ENCODE results near the gene CCDC148.
"Not testable (repeated sequence)": the region's sequence is repeated elsewhere in the genome, so short reads cannot be mapped to it uniquely, and the experiment has no call there.

Gene CCDC148

GRCh38 chr2:158357699-158358098 is 98.9 kb downstream of the CCDC148 start:
- H3K27me3 ChIP-seq (replicated peaks), result no peaks in the 10 kb centered on the region
- no peak overlapping the region for H3K27ac ChIP-seq
- in situ Hi-C loops (cut with HindIII; ENCODE audit: low pct_ligation_motif_present, low sequenced_read_pairs), result no loop called here
- TF ChIP-seq, protein P1, sequence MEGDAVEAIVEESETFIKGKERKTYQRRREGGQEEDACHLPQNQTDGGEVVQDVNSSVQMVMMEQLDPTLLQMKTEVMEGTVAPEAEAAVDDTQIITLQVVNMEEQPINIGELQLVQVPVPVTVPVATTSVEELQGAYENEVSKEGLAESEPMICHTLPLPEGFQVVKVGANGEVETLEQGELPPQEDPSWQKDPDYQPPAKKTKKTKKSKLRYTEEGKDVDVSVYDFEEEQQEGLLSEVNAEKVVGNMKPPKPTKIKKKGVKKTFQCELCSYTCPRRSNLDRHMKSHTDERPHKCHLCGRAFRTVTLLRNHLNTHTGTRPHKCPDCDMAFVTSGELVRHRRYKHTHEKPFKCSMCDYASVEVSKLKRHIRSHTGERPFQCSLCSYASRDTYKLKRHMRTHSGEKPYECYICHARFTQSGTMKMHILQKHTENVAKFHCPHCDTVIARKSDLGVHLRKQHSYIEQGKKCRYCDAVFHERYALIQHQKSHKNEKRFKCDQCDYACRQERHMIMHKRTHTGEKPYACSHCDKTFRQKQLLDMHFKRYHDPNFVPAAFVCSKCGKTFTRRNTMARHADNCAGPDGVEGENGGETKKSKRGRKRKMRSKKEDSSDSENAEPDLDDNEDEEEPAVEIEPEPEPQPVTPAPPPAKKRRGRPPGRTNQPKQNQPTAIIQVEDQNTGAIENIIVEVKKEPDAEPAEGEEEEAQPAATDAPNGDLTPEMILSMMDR (IDR thresholded peaks at IDR 0.05; ENCODE audit: low read depth, low read length, missing control alignments), result no peak
- H3K36me3 ChIP-seq (replicated peaks), result no peaks in the 10 kb centered on the region
- DNase-seq, result no peak
- H3K4me3 ChIP-seq (ENCODE audit: low read depth, low read length), result no peak overlapping the region

GRCh38 chr2:158357122-158357521 is 99.4 kb downstream of the CCDC148 start:
- no peak overlapping the region for H3K4me3 ChIP-seq (ENCODE audit: low read depth, low read length)
- no peaks in the 10 kb centered on the region for H3K27me3 ChIP-seq (replicated peaks)
- in situ Hi-C loops (cut with HindIII; ENCODE audit: low pct_ligation_motif_present, low sequenced_read_pairs), result no loop called here
- TF ChIP-seq, protein P1 (IDR thresholded peaks at IDR 0.05; ENCODE audit: low read depth, low read length, missing control alignments), result no peak
- H3K36me3 ChIP-seq (replicated peaks), result no peaks in the 10 kb centered on the region
- no peak for DNase-seq
- no peak overlapping the region for H3K27ac ChIP-seq

DNA sequence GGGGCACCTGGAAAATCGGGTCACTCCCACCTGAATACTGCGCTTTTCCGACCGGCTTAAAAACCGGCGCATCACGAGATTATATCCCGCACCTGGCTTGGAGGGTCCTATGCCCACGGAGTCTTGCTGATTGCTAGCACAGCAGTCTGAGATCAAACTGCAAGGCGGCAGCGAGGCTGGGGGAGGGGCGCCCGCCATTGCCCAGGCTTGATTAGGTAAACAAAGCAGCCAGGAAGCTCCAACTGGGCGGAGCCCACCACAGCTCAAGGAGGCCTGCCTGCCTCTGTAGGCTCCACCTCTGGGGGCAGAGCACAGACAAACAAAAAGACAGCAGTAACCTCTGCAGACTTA is 105.1 kb downstream of the CCDC148 start:
- H3K36me3 ChIP-seq (replicated peaks); in situ Hi-C loops (cut with HindIII; ENCODE audit: low pct_ligation_motif_present, low sequenced_read_pairs); H3K27me3 ChIP-seq (replicated peaks); H3K4me3 ChIP-seq (ENCODE audit: low read depth, low read length); H3K27ac ChIP-seq; DNase-seq: not testable (repeated sequence)

DNA sequence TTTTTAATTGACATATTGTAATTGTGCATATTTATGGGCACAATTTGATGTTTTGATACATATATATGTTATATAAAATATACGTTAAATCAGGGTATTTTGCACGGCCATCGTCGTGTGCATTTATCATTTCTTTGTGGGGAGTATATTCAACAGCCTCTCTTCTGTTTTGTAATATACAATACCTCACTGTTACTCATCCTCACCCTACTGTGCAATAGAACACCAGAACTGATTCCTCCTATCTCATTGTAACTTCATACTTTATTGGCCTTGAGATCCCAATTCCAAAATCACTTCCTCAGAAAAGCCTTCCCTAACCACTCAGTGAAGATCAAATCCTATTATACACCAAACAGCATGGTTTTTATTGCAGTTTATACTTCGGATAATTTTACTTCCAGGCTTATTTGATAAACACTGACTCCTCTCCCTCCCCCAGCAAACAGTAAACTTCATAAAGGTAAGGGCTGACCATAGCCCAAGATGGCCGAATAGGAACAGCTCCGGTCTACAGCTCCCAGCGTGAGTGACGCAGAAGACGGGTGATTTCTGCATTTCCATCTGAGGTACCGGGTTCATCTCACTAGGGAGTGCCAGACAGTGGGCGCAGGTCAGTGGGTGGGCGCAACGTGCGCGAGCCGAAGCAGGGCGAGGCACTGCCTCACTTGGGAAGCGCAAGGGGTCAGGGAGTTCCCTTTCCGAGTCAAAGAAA is 105.6 kb downstream of the CCDC148 start:
- H3K36me3 ChIP-seq (replicated peaks); in situ Hi-C loops (cut with HindIII; ENCODE audit: low pct_ligation_motif_present, low sequenced_read_pairs); H3K27ac ChIP-seq; H3K27me3 ChIP-seq (replicated peaks); DNase-seq; H3K4me3 ChIP-seq (ENCODE audit: low read depth, low read length): not testable (repeated sequence)

DNA sequence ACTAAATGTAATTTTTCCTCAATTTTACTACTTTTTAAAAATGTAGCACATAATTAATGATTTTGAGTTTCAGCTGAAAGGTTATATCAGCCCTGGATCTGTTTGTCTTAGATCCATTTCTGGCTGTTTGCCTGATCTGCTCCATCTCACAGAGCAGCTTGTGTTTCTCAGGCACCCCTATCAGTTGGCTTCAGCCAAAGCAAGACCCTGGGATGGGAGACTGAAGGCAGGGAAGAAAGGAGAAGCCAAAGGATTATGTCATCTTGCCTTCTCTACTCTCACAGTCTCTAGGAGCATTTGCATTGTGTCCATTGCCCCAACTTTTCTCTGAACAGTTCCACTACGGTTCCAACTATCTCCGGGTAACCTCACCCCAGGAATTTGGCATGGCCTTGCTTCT is 110.5 kb downstream of the CCDC148 start:
- Histone ChIP-seq H3K4me3 (ENCODE audit: low read depth, low read length) (no peak overlapping the region), H3K27ac (no peak overlapping the region), H3K36me3 (replicated peaks) (no peaks in the 10 kb centered on the region), H3K27me3 (replicated peaks) (no peaks in the 10 kb centered on the region)
- DNase-seq, result no peak
- TF ChIP-seq, protein P1 (IDR thresholded peaks at IDR 0.05; ENCODE audit: low read depth, low read length, missing control alignments), result no peak
- in situ Hi-C loops (cut with HindIII; ENCODE audit: low pct_ligation_motif_present, low sequenced_read_pairs), result no loop called here

DNA sequence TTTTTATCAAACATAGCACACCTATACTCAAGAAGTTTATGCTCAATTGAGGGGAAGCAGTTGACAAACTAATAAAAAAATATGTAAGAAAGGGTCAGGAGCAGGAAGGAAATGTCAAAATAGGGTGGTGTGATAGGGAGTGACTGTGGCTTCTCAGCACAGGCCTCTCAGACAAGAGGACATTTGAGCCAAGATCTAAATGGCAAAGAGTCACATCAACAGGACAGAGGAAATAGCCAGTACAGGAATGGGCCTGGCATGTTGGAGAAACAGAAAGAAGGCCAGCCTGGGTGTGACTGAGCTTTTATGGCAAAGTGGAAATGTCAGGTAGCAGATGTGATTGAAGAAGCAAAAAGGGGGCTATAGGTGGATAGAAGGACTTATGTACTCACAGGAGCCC is 117.0 kb downstream of the CCDC148 start:
- in situ Hi-C loops (cut with HindIII; ENCODE audit: low pct_ligation_motif_present, low sequenced_read_pairs), result no loop called here
- Histone ChIP-seq H3K4me3 (ENCODE audit: low read depth, low read length) (no peak overlapping the region), H3K27ac (no peak overlapping the region), H3K36me3 (replicated peaks) (no peaks in the 10 kb centered on the region), H3K27me3 (replicated peaks) (no peaks in the 10 kb centered on the region)
- TF ChIP-seq, protein P1 (IDR thresholded peaks at IDR 0.05; ENCODE audit: low read depth, low read length, missing control alignments), result no peak
- DNase-seq, result no peak

DNA sequence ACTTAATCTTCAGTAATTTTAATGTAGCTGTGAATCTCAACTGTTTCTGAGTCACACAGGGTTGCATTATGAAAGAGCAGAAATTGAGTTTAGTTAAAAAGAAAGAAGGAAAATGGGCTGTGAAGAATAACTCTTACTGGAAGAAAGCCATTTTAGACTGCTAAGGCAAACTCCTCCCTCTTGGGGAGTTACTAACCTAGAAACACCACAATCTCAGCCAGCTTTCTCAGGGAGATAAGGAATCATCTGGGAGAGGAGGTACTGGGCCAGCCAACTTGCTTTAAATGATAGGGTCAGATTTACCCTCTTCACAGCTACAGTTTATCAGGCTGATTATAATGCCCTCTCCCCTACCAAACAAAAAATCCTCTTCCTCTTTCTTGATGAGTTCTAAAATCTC is 119.5 kb downstream of the CCDC148 start:
- no peak for DNase-seq

GRCh38 chr2:158331799-158332198 is 124.8 kb downstream of the CCDC148 start:
- in situ Hi-C loops (cut with HindIII; ENCODE audit: low pct_ligation_motif_present, low sequenced_read_pairs); H3K27me3 ChIP-seq (replicated peaks); H3K27ac ChIP-seq; H3K4me3 ChIP-seq (ENCODE audit: low read depth, low read length); DNase-seq; H3K36me3 ChIP-seq (replicated peaks): not testable (repeated sequence)

More for the DNA sequence above, 119.5 kb downstream of the CCDC148 start:
- in situ Hi-C loops (cut with HindIII; ENCODE audit: low pct_ligation_motif_present, low sequenced_read_pairs), result no loop called here
- H3K27me3 ChIP-seq (replicated peaks), result no peaks in the 10 kb centered on the region
- no peaks in the 10 kb centered on the region for H3K36me3 ChIP-seq (replicated peaks)
- TF ChIP-seq, protein P1 (IDR thresholded peaks at IDR 0.05; ENCODE audit: low read depth, low read length, missing control alignments), result no peak
- H3K27ac ChIP-seq, result no peak overlapping the region
- no peak overlapping the region for H3K4me3 ChIP-seq (ENCODE audit: low read depth, low read length)
